GM12878 (cell line): ENCODE data around the gene CEP89. TPM values are rescaled to one million over a fixed set of nuclear protein-coding genes. Genes with fewer than 3 reads are reported as not detected.

ENCODE experiments used
- ATAC-seq: fragments of 200-7000 bp; cut with Tn5 transposase; 3 replicates; pipeline ENCODE4 v1.9.1; 2020; ENCODE audit warnings: mild to moderate bottlenecking, moderate library complexity
- BruUV-seq: library from RNA; stranded (reverse); fragments of 400-500 nt; replicated peaks from 2 replicates; lab custom pipeline; 2021; lab: Mats Ljungman, UMichigan
- CTCF ChIA-PET: fragments of 300-600 bp; sonication (Branson Sonifier 250); formaldehyde crosslinking; extraction: SDS; loops from one replicate; lab custom pipeline; 2021; ENCODE audit warnings: inconsistent platforms; lab: Yijun Ruan, JAX
- POLR2A ChIA-PET: fragments of 350-600 bp; formaldehyde crosslinking; extraction: SDS; loops from one replicate; lab custom pipeline; 2021; ENCODE audit warnings: inconsistent platforms; lab: Charles Lee
- RAD21 ChIA-PET: fragments of 300-600 bp; sonication (Branson Sonifier 250); formaldehyde crosslinking; loops from one replicate; lab custom pipeline; 2023; ENCODE audit warnings: antibody characterized with exemption; ENCODE audit not compliant: unreplicated experiment; lab: Charles Lee
- SMC1A ChIA-PET: fragments of 300-600 bp; sonication (Branson Sonifier 250); formaldehyde crosslinking; loops from one replicate; lab custom pipeline; 2023; ENCODE audit not compliant: unreplicated experiment, uncharacterized antibody; lab: Charles Lee
- DNase-seq: peaks from one replicate; pipeline ENCODE4 v3.0.0-alpha.2; 2011; ENCODE audit warnings: low read depth, low spot score
- FAIRE-seq: peaks from 3 replicates; lab custom pipeline; 2011; peaks lifted over from hg19 to GRCh38; lab: Jason Lieb, UNC
- H2AFZ ChIP-seq: 2 replicates; pipeline ENCODE4 v1.6.0; 2011; ENCODE audit warnings: low read depth, low read length, control low read depth; ENCODE audit not compliant: control insufficient read depth
- H3K27ac ChIP-seq: 2 replicates; pipeline ENCODE4 v1.5.1; 2011; ENCODE audit warnings: control low read depth; ENCODE audit not compliant: control insufficient read depth, insufficient read depth
- H3K27me3 ChIP-seq, 2 experiments: replicated peaks in 1 of 2; 2 replicates each; pipeline versions ENCODE4 v1.6.0 to v1.6.1; 2011; ENCODE audit warnings: low read length in 1 of 2; ENCODE audit not compliant: control insufficient read depth in 2 of 2, insufficient read depth in 2 of 2
- H3K36me3 ChIP-seq, 2 experiments: 2 replicates each; pipeline ENCODE4 v1.5.1; 2011; ENCODE audit warnings: low read length in 1 of 2; ENCODE audit not compliant: control insufficient read depth in 2 of 2, insufficient read depth in 2 of 2
- H3K4me1 ChIP-seq: 2 replicates; pipeline ENCODE4 v1.6.1; 2011; ENCODE audit warnings: mild to moderate bottlenecking, low read length, moderate library complexity, mixed read lengths; ENCODE audit not compliant: control insufficient read depth, insufficient read depth
- H3K4me2 ChIP-seq: 2 replicates; pipeline ENCODE4 v1.6.0; 2011; ENCODE audit warnings: control low read depth; ENCODE audit not compliant: control insufficient read depth, insufficient read depth
- H3K4me3 ChIP-seq: fragments of 200-600 bp; sonication (generic); 2 replicates; pipeline ENCODE4 v1.5.1; 2016
- H3K79me2 ChIP-seq: 2 replicates; pipeline ENCODE4 v1.6.0; 2011; ENCODE audit warnings: low read length; ENCODE audit not compliant: control insufficient read depth, insufficient read depth
- H3K9ac ChIP-seq: 2 replicates; pipeline ENCODE4 v1.8.0; 2011; ENCODE audit warnings: low read length, control low read depth, mixed read lengths; ENCODE audit not compliant: control insufficient read depth, insufficient read depth
- H3K9me3 ChIP-seq: replicated peaks from 3 replicates; pipeline ENCODE4 v1.5.1; 2011; ENCODE audit warnings: mild to moderate bottlenecking, low read length; ENCODE audit not compliant: control insufficient read depth, insufficient read depth
- H4K20me1 ChIP-seq: 2 replicates; pipeline ENCODE4 v1.6.0; 2011; ENCODE audit not compliant: control insufficient read depth, insufficient read depth
- MEF2B ChIP-seq: fragments of 450-650 bp; IDR thresholded peaks from 2 replicates; pipeline ENCODE4 v1.6.1; 2018; ENCODE audit warnings: mild to moderate bottlenecking, moderate library complexity; ENCODE audit not compliant: partially characterized antibody, poor library complexity, severe bottlenecking
- MXI1 ChIP-seq: fragments of 150-350 bp; IDR thresholded peaks from 2 replicates; pipeline ENCODE4 v1.6.1; 2011; ENCODE audit warnings: low read depth, mild to moderate bottlenecking, inconsistent platforms, low read length, improper control_type of control experiment
- NRF1 ChIP-seq: conservative IDR thresholded peaks from 2 replicates; pipeline ENCODE4 v1.6.1; 2011; ENCODE audit warnings: mild to moderate bottlenecking, low read depth, low read length, improper control_type of control experiment
- RAD21 ChIP-seq: IDR thresholded peaks from 2 replicates; pipeline ENCODE4 v1.6.1; 2011; ENCODE audit warnings: mild to moderate bottlenecking, low read depth, low read length, moderate library complexity; ENCODE audit not compliant: insufficient read depth
- WGBS: methylation state at CpG from one replicate; pipeline ENCODE4 v1.1.6; 2016; ENCODE audit warnings: low lambda C conversion rate; ENCODE audit not compliant: insufficient replicate concordance, insufficient coverage; ENCODE audit errors: missing lambda C conversion rate; 5-methylcytosine and 5-hydroxymethylcytosine counted together
- in situ Hi-C: fragments of 300-500 bp; cut with MboI; formaldehyde crosslinking; loops from 9 replicates; pipeline ENCODE4 v1.14.3; 2018; ENCODE audit warnings: mixed read lengths
- intact Hi-C: fragments of 100-400 bp; cut with micrococcal nuclease; formaldehyde crosslinking; loops from one replicate; pipeline ENCODE4 v1.14.2; 2022; ENCODE audit not compliant: unreplicated experiment
- polyA plus RNA-seq, 11 experiments: library from polyadenylated mRNA; depleted of rRNA in 4 of 11; unstranded in 6 of 11; stranded (reverse) in 5 of 11; fragments of >200 nt; fragmentation: Nextera tagmentation in 4 of 11; fragmentation: Illumina TruSeq in 1 of 11; extraction: Ambion mirVana in 4 of 11; extraction: Trizol in 1 of 11; gene quantifications; 1 replicate in 1 of 11; 2 replicates in 10 of 11; pipeline versions ENCODE4 v1.2.1 to v1.2.3, GENCODE V29; 2011 to 2016; ENCODE audit warnings: inconsistent platforms in 2 of 11, missing spikeins in 2 of 11, low read depth in 1 of 11
- total RNA-seq, 4 experiments: library from RNA; depleted of rRNA in 3 of 4; stranded (reverse); fragments of >200 nt in 3 of 4; fragmentation: Illumina TruSeq in 1 of 4; extraction: Trizol in 1 of 4; gene quantifications; 2 replicates each; pipeline versions ENCODE4 v1.2.1 to v1.2.3, GENCODE V29; 2013 to 2021
- TF ChIP-seq, protein P1 (sequence below): IDR thresholded peaks from 2 replicates; pipeline ENCODE4 v1.6.1; 2011; ENCODE audit warnings: low read depth, mild to moderate bottlenecking, low read length, moderate library complexity, borderline replicate concordance; ENCODE audit errors: extremely low read depth
- TF ChIP-seq, protein P2 (sequence below): IDR thresholded peaks from 2 replicates; pipeline ENCODE4 v1.6.1; 2012; ENCODE audit warnings: mild to moderate bottlenecking, low read depth, low read length
- TF ChIP-seq, protein P3 (sequence below): fragments of 450-650 bp; IDR thresholded peaks from 2 replicates; pipeline ENCODE4 v1.6.1; 2017; ENCODE audit warnings: antibody characterized with exemption, mild to moderate bottlenecking, moderate library complexity
- TF ChIP-seq, protein P4 (sequence below): fragments of 450-650 bp; IDR thresholded peaks from 2 replicates; pipeline ENCODE4 v1.6.1; 2017; ENCODE audit warnings: mild to moderate bottlenecking, moderate library complexity
- TF ChIP-seq, protein P5 (sequence below): IDR thresholded peaks from 2 replicates; pipeline ENCODE4 v1.6.1; 2011; ENCODE audit warnings: mild to moderate bottlenecking, low read depth, low read length, moderate library complexity; ENCODE audit not compliant: insufficient replicate concordance

The CEP89 gene
- total and polyA plus RNA-seq, 10 of the 15 experiments (the other 5 are each of a cell fraction or from before 2014, with no cell fraction given) = 6.0 to 19.3 (median 10.2) TPM

DNA sequence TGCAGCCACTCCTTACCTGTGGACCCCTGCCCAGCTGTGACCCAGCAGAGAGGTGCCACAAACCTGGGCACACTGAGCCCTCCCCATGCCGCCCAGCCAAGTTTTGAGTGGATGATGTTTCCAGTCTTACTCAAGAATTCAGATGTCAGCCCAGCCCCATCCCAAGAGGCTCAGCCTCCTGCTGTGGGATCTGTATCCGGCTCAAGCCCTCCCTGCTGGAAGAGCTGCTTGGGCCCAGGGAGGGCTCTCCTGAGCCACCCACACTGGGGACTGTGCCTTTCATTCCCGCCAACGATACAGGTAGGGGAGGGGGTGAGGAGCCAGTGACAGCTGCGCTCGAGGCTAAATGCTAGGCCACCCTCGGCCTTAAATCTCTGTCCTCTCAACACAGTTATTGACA is 96.3 kb downstream of the CEP89 start:
- CTCF ChIA-PET = no interaction called here
- WGBS = 92% methylated on average over 7 of the region's 7 CpGs
- Histone ChIP-seq H3K4me3 (no peak overlapping the region), H3K36me3 (no peaks in the 10 kb centered on the region), H3K27ac (no peak overlapping the region), H3K4me2 (no peak overlapping the region), H4K20me1 (no peaks in the 10 kb centered on the region), H3K27me3 (no peaks in the 10 kb centered on the region), H3K9ac (no peak overlapping the region), H3K9me3 (no peaks in the 10 kb centered on the region), H3K79me2 (no peaks in the 10 kb centered on the region), H3K4me1 (no peaks in the 10 kb centered on the region), H2AFZ (no peak overlapping the region)
- DNase-seq (no peak), ATAC-seq (no peak), FAIRE-seq (no peak)
- RAD21 ChIA-PET = no interaction called here
- TF ChIP-seq, protein P1, sequence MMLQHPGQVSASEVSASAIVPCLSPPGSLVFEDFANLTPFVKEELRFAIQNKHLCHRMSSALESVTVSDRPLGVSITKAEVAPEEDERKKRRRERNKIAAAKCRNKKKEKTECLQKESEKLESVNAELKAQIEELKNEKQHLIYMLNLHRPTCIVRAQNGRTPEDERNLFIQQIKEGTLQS = no peak
- TF ChIP-seq NRF1 = no peak
- TF ChIP-seq, protein P2, sequence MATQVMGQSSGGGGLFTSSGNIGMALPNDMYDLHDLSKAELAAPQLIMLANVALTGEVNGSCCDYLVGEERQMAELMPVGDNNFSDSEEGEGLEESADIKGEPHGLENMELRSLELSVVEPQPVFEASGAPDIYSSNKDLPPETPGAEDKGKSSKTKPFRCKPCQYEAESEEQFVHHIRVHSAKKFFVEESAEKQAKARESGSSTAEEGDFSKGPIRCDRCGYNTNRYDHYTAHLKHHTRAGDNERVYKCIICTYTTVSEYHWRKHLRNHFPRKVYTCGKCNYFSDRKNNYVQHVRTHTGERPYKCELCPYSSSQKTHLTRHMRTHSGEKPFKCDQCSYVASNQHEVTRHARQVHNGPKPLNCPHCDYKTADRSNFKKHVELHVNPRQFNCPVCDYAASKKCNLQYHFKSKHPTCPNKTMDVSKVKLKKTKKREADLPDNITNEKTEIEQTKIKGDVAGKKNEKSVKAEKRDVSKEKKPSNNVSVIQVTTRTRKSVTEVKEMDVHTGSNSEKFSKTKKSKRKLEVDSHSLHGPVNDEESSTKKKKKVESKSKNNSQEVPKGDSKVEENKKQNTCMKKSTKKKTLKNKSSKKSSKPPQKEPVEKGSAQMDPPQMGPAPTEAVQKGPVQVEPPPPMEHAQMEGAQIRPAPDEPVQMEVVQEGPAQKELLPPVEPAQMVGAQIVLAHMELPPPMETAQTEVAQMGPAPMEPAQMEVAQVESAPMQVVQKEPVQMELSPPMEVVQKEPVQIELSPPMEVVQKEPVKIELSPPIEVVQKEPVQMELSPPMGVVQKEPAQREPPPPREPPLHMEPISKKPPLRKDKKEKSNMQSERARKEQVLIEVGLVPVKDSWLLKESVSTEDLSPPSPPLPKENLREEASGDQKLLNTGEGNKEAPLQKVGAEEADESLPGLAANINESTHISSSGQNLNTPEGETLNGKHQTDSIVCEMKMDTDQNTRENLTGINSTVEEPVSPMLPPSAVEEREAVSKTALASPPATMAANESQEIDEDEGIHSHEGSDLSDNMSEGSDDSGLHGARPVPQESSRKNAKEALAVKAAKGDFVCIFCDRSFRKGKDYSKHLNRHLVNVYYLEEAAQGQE = no peak
- no peak for TF ChIP-seq MEF2B
- TF ChIP-seq, protein P3, sequence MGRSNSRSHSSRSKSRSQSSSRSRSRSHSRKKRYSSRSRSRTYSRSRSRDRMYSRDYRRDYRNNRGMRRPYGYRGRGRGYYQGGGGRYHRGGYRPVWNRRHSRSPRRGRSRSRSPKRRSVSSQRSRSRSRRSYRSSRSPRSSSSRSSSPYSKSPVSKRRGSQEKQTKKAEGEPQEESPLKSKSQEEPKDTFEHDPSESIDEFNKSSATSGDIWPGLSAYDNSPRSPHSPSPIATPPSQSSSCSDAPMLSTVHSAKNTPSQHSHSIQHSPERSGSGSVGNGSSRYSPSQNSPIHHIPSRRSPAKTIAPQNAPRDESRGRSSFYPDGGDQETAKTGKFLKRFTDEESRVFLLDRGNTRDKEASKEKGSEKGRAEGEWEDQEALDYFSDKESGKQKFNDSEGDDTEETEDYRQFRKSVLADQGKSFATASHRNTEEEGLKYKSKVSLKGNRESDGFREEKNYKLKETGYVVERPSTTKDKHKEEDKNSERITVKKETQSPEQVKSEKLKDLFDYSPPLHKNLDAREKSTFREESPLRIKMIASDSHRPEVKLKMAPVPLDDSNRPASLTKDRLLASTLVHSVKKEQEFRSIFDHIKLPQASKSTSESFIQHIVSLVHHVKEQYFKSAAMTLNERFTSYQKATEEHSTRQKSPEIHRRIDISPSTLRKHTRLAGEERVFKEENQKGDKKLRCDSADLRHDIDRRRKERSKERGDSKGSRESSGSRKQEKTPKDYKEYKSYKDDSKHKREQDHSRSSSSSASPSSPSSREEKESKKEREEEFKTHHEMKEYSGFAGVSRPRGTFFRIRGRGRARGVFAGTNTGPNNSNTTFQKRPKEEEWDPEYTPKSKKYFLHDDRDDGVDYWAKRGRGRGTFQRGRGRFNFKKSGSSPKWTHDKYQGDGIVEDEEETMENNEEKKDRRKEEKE = no peak
- TF ChIP-seq MXI1 = no peak
- no peak for TF ChIP-seq RAD21
- TF ChIP-seq, protein P4, sequence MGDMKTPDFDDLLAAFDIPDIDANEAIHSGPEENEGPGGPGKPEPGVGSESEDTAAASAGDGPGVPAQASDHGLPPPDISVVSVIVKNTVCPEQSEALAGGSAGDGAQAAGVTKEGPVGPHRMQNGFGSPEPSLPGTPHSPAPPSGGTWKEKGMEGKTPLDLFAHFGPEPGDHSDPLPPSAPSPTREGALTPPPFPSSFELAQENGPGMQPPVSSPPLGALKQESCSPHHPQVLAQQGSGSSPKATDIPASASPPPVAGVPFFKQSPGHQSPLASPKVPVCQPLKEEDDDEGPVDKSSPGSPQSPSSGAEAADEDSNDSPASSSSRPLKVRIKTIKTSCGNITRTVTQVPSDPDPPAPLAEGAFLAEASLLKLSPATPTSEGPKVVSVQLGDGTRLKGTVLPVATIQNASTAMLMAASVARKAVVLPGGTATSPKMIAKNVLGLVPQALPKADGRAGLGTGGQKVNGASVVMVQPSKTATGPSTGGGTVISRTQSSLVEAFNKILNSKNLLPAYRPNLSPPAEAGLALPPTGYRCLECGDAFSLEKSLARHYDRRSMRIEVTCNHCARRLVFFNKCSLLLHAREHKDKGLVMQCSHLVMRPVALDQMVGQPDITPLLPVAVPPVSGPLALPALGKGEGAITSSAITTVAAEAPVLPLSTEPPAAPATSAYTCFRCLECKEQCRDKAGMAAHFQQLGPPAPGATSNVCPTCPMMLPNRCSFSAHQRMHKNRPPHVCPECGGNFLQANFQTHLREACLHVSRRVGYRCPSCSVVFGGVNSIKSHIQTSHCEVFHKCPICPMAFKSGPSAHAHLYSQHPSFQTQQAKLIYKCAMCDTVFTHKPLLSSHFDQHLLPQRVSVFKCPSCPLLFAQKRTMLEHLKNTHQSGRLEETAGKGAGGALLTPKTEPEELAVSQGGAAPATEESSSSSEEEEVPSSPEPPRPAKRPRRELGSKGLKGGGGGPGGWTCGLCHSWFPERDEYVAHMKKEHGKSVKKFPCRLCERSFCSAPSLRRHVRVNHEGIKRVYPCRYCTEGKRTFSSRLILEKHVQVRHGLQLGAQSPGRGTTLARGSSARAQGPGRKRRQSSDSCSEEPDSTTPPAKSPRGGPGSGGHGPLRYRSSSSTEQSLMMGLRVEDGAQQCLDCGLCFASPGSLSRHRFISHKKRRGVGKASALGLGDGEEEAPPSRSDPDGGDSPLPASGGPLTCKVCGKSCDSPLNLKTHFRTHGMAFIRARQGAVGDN = no peak
- TF ChIP-seq, protein P5, sequence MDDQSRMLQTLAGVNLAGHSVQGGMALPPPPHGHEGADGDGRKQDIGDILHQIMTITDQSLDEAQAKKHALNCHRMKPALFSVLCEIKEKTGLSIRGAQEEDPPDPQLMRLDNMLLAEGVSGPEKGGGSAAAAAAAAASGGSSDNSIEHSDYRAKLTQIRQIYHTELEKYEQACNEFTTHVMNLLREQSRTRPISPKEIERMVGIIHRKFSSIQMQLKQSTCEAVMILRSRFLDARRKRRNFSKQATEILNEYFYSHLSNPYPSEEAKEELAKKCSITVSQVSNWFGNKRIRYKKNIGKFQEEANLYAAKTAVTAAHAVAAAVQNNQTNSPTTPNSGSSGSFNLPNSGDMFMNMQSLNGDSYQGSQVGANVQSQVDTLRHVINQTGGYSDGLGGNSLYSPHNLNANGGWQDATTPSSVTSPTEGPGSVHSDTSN = no peak
- intact Hi-C loops (no loop called here), in situ Hi-C loops (no loop called here)
- SMC1A ChIA-PET = no interaction called here
- no TSS peak for BruUV-seq
- POLR2A ChIA-PET = no interaction called here
